Neuronal stem cell (in vitro differentiated cells): ENCODE data around the gene MANEAL.

Source experiments
- DNase-seq: peaks from one replicate; pipeline ENCODE4 v3.0.0-alpha.2; 2013; ENCODE audit warnings: low spot score
- H2AFZ ChIP-seq: one replicate; pipeline ENCODE4 v1.6.1; 2013; ENCODE audit warnings: mild to moderate bottlenecking, low read length, inconsistent platforms
- H2AK5ac ChIP-seq: 2 replicates; pipeline ENCODE4 v1.6.1; 2013; ENCODE audit warnings: low read depth, mild to moderate bottlenecking, inconsistent platforms, low read length, moderate library complexity, mixed read lengths
- H2BK120ac ChIP-seq: 2 replicates; pipeline ENCODE4 v1.6.1; 2013; ENCODE audit warnings: low read depth, mild to moderate bottlenecking, inconsistent platforms, low read length, moderate library complexity, mixed read lengths
- H2BK12ac ChIP-seq: one replicate; pipeline ENCODE4 v1.6.1; 2013; ENCODE audit warnings: low read length, inconsistent platforms
- H2BK15ac ChIP-seq: 2 replicates; pipeline ENCODE4 v1.6.1; 2013; ENCODE audit warnings: mild to moderate bottlenecking, low read length, inconsistent platforms, mixed read lengths
- H2BK5ac ChIP-seq: one replicate; pipeline ENCODE4 v1.6.1; 2013; ENCODE audit warnings: inconsistent platforms, mild to moderate bottlenecking, low read length, moderate library complexity
- H3K14ac ChIP-seq: one replicate; pipeline ENCODE4 v1.6.1; 2013; ENCODE audit warnings: low read length, inconsistent platforms
- H3K18ac ChIP-seq: 2 replicates; pipeline ENCODE4 v1.6.1; 2013; ENCODE audit warnings: low read length, inconsistent platforms
- H3K23ac ChIP-seq: 2 replicates; pipeline ENCODE4 v1.6.1; 2013; ENCODE audit warnings: low read depth, mild to moderate bottlenecking, mixed read lengths, low read length, inconsistent platforms; ENCODE audit not compliant: poor library complexity
- H3K27ac ChIP-seq: replicated peaks from 3 replicates; pipeline ENCODE4 v1.5.1; 2013; ENCODE audit warnings: low read length, inconsistent platforms
- H3K27me3 ChIP-seq, 3 experiments: 2 replicates each; pipeline ENCODE4 v1.6.1; 2013; ENCODE audit warnings: low read length in 3 of 3, mild to moderate bottlenecking in 2 of 3, inconsistent platforms in 1 of 3, low read depth in 1 of 3, mixed read lengths in 1 of 3, moderate library complexity in 1 of 3; ENCODE audit not compliant: control insufficient read depth in 3 of 3, insufficient read depth in 3 of 3
- H3K36me3 ChIP-seq, 2 donors: replicated peaks in 1 of 2; 2 replicates each; pipeline ENCODE4 v1.6.1; 2013; ENCODE audit warnings: low read length in 2 of 2; ENCODE audit not compliant: control insufficient read depth in 2 of 2, insufficient read depth in 2 of 2
- H3K4ac ChIP-seq: 2 replicates; pipeline ENCODE4 v1.6.1; 2013; ENCODE audit warnings: inconsistent platforms, mild to moderate bottlenecking, low read length, moderate library complexity
- H3K4me1 ChIP-seq, 2 donors: 1 replicate in 1 of 2; 2 replicates in 1 of 2; pipeline ENCODE4 v1.6.1; 2013; ENCODE audit warnings: low read length in 2 of 2, low read depth in 1 of 2; ENCODE audit not compliant: control insufficient read depth in 2 of 2, insufficient read depth in 1 of 2
- H3K4me2 ChIP-seq: one replicate; pipeline ENCODE4 v1.6.1; 2013; ENCODE audit warnings: mild to moderate bottlenecking, low read length, inconsistent platforms; ENCODE audit not compliant: insufficient read depth, poor library complexity, severe bottlenecking
- H3K4me3 ChIP-seq, 2 donors: 2 replicates each; pipeline ENCODE4 v1.5.1; 2013; ENCODE audit warnings: low read length in 2 of 2, mild to moderate bottlenecking in 2 of 2, inconsistent platforms in 1 of 2, moderate library complexity in 1 of 2
- H3K79me1 ChIP-seq: one replicate; pipeline ENCODE4 v1.6.1; 2013; ENCODE audit warnings: low read depth, mild to moderate bottlenecking, inconsistent platforms, low read length, moderate library complexity
- H3K9ac ChIP-seq: one replicate; pipeline ENCODE4 v1.6.1; 2013; ENCODE audit warnings: mild to moderate bottlenecking, low read depth, low read length, inconsistent platforms; ENCODE audit not compliant: poor library complexity
- H3K9me3 ChIP-seq, 2 donors: replicated peaks in 1 of 2; 2 replicates each; pipeline versions ENCODE3 to v1.6.1; 2013; ENCODE audit warnings: low read length in 2 of 2, mild to moderate bottlenecking in 2 of 2, inconsistent platforms in 1 of 2, low read depth in 1 of 2, mixed read lengths in 1 of 2, moderate library complexity in 1 of 2; ENCODE audit not compliant: control insufficient read depth in 2 of 2, insufficient read depth in 1 of 2
- H4K8ac ChIP-seq: one replicate; pipeline ENCODE4 v1.6.1; 2013; ENCODE audit warnings: low read depth, mild to moderate bottlenecking, inconsistent platforms, low read length, moderate library complexity
- H4K91ac ChIP-seq: one replicate; pipeline ENCODE4 v1.6.1; 2013; ENCODE audit warnings: low read length, low read depth, mild to moderate bottlenecking, inconsistent platforms; ENCODE audit not compliant: poor library complexity
- WGBS, 2 donors: extraction: QIAGEN DNeasy Blood & Tissue Kit; methylation state at CpG; one replicate each; pipeline ENCODE4 v1.1.7; 2013; ENCODE audit warnings: missing lambda C conversion rate in 2 of 2, mixed read lengths in 1 of 2; ENCODE audit not compliant: insufficient read length in 2 of 2, insufficient replicate concordance in 1 of 2; ENCODE audit errors: extremely low coverage in 2 of 2; 5-methylcytosine and 5-hydroxymethylcytosine counted together

The MANEAL gene

DNA sequence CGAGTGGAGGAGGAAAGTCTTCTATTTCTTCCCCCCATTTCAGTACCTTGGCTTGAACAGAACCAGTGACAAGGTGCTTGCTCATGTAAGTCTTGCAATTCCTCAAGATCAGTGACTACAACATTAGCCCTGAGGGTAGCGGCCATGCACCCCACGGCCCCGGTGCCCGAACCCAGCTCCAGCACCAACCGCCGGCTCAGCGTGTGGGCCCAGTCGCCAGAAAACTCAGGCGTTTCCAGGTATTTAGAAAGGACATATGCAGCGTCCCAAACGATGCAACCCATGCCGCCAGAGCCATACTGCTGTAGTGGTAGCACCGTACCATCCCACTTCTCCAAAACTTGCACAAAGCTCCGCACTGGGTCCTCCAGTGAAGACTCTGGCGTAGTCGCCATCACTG lies 11.2 kb upstream of the MANEAL start:
- peaks cover 0 to 5% of the 10 kb centered on the region in 2 donors for H3K9me3 ChIP-seq
- H3K36me3 ChIP-seq: no peaks in the 10 kb centered on the region
- no peak overlapping the region for H3K9ac ChIP-seq
- H3K79me1 ChIP-seq: no peaks in the 10 kb centered on the region
- no peak overlapping the region for H4K91ac ChIP-seq
- no peak overlapping the region for H3K4me3 ChIP-seq
- H3K14ac ChIP-seq: no peak overlapping the region
- DNase-seq: no peak
- no peak overlapping the region for H3K4me2 ChIP-seq
- H3K4ac ChIP-seq: no peak overlapping the region
- no CpG with 5 or more reads among the region's 17 CpGs for WGBS, 2 donors
- no peak overlapping the region for H2AFZ ChIP-seq
- peak overlapping the region; percentile 73 for H3K23ac ChIP-seq
- H3K27me3 ChIP-seq: peaks cover 0 to 34% (median 3%) of the 10 kb centered on the region in 3 experiments
- no peak overlapping the region for H3K27ac ChIP-seq
- no peak overlapping the region for H4K8ac ChIP-seq
- no peaks in the 10 kb centered on the region for H3K4me1 ChIP-seq
- H2BK120ac ChIP-seq: no peak overlapping the region
- H3K18ac ChIP-seq: no peak overlapping the region
- H2BK5ac ChIP-seq: no peak overlapping the region
- no peak overlapping the region for H2BK15ac ChIP-seq
- H2BK12ac ChIP-seq: no peak overlapping the region
- H2AK5ac ChIP-seq: no peak overlapping the region

GRCh38 chr1:37792943-37793686 lies 532 bp upstream of the MANEAL start:
- Histone ChIP-seq H3K23ac (no peak overlapping the region), H2BK120ac (no peak overlapping the region), H4K91ac (no peak overlapping the region), H3K4me1 (peaks cover 0 to 6% of the 10 kb centered on the region in 2 donors), H2BK15ac (no peak overlapping the region), H3K9me3 (no peaks in the 10 kb centered on the region), H3K18ac (no peak overlapping the region), H3K14ac (no peak overlapping the region), H3K4me3 (peak overlapping the region in 1 of 2 donors; percentile 83), H3K27ac (no peak overlapping the region), H3K79me1 (no peaks in the 10 kb centered on the region), H3K36me3 (peaks cover 0 to 18% of the 10 kb centered on the region in 2 donors), H3K4ac (no peak overlapping the region), H3K27me3 (peaks cover 6 to 41% (median 18%) of the 10 kb centered on the region in 3 experiments), H2BK12ac (no peak overlapping the region), H2AFZ (peak overlapping the region; percentile 100), H2AK5ac (no peak overlapping the region), H3K9ac (no peak overlapping the region), H3K4me2 (no peak overlapping the region), H2BK5ac (no peak overlapping the region), H4K8ac (no peak overlapping the region)
- DNase-seq: no peak
- no CpG with 5 or more reads among the region's 36 CpGs for WGBS, 2 donors

GRCh38 chr1:37794372-37795339 lies 1.0 kb downstream of the MANEAL start:
- no peak for DNase-seq
- no peak overlapping the region for H3K9ac ChIP-seq
- no peak overlapping the region for H2BK120ac ChIP-seq
- H4K91ac ChIP-seq: no peak overlapping the region
- peaks cover 6 to 41% (median 15%) of the 10 kb centered on the region in 3 experiments for H3K27me3 ChIP-seq
- no peaks in the 10 kb centered on the region for H3K9me3 ChIP-seq
- no CpG with 5 or more reads among the region's 59 CpGs for WGBS, 2 donors
- H3K18ac ChIP-seq: no peak overlapping the region
- no peak overlapping the region for H3K27ac ChIP-seq
- no peak overlapping the region for H2BK15ac ChIP-seq
- peak overlapping the region; percentile 12 to 83 for H3K4me3 ChIP-seq
- no peak overlapping the region for H3K14ac ChIP-seq
- no peak overlapping the region for H2BK12ac ChIP-seq
- no peak overlapping the region for H3K4ac ChIP-seq
- peaks cover 0 to 6% of the 10 kb centered on the region in 2 donors for H3K4me1 ChIP-seq
- peaks cover 3% of the 10 kb centered on the region for H3K79me1 ChIP-seq
- H3K4me2 ChIP-seq: peak overlapping the region; percentile 98
- H3K36me3 ChIP-seq: peaks cover 0 to 30% of the 10 kb centered on the region in 2 donors
- peak overlapping the region; percentile 100 for H2AFZ ChIP-seq
- H2AK5ac ChIP-seq: no peak overlapping the region
- no peak overlapping the region for H4K8ac ChIP-seq
- peak overlapping the region; percentile 50 for H3K23ac ChIP-seq
- H2BK5ac ChIP-seq: no peak overlapping the region
